Activated T-cell treated with anti-CD3 and anti-CD28 coated beads, Interleukin-2, amount 50 U/mL, for 48 hours (primary cell): ENCODE data around the gene RND3.
A peak's percentile ranks its signal among the peaks of the same experiment; 100 is the strongest.

Experiments
- DNase-seq, 2 experiments: peaks; one replicate each; pipeline ENCODE4 v3.0.0-alpha.2; 2020

RND3 gene

GRCh38 chr2:150487537-150488429 lies at the start of gene RND3:
Gene RND3, minus strand, starts transcription at chr2:150487667. Its CDS starts 250 bp downstream, at chr2:150487417.
- DNase-seq: peak; percentile 66 to 67

GRCh38 chr2:150535176-150535575 lies 47.7 kb upstream of the RND3 start:
- no peak for DNase-seq

GRCh38 chr2:150532879-150533278 lies 45.4 kb upstream of the RND3 start:
- no peak for DNase-seq

- DNase-seq: no peak
Measured at GRCh38 chr2:150532020-150532419, 44.6 kb upstream of the RND3 start.

GRCh38 chr2:150531591-150531990 lies 44.1 kb upstream of the RND3 start:
- DNase-seq: no peak

GRCh38 chr2:150530168-150530567 lies 42.7 kb upstream of the RND3 start:
- no peak for DNase-seq

GRCh38 chr2:150528861-150529801 lies 41.7 kb upstream of the RND3 start:
- no peak for DNase-seq

GRCh38 chr2:150526827-150527226 lies 39.4 kb upstream of the RND3 start:
- no peak for DNase-seq

- no peak for DNase-seq
Measured at GRCh38 chr2:150526006-150526405, 38.5 kb upstream of the RND3 start.

GRCh38 chr2:150522269-150522668 lies 34.8 kb upstream of the RND3 start:
- no peak for DNase-seq

GRCh38 chr2:150520887-150521664 lies 33.6 kb upstream of the RND3 start:
- DNase-seq: no peak

GRCh38 chr2:150520033-150520432 lies 32.6 kb upstream of the RND3 start:
- DNase-seq: no peak

- DNase-seq: no peak
Measured at GRCh38 chr2:150517951-150518680, 30.6 kb upstream of the RND3 start.

GRCh38 chr2:150513647-150514046 lies 26.2 kb upstream of the RND3 start:
- no peak for DNase-seq

GRCh38 chr2:150508497-150509137 lies 21.1 kb upstream of the RND3 start:
- DNase-seq: no peak

- DNase-seq: no peak
Measured at GRCh38 chr2:150507071-150507470, 19.6 kb upstream of the RND3 start.

- no peak for DNase-seq
Measured at GRCh38 chr2:150505178-150505577, 17.7 kb upstream of the RND3 start.

- no peak for DNase-seq
Measured at GRCh38 chr2:150495993-150496627, 8.6 kb upstream of the RND3 start.

GRCh38 chr2:150495001-150495400 lies 7.5 kb upstream of the RND3 start:
- DNase-seq: no peak

- DNase-seq: no peak
Measured at GRCh38 chr2:150494234-150494945, 6.9 kb upstream of the RND3 start.
